Caco-2 (cell line): ENCODE measurements around the gene XAB2. TPM values are rescaled to one million over a fixed set of nuclear protein-coding genes. Genes with fewer than 3 reads are reported as not detected.

ENCODE experiments used
- BruUV-seq: library from RNA; stranded (reverse); fragments of 400-500 nt; replicated peaks from 2 replicates; lab custom pipeline; 2021; lab: Mats Ljungman, UMichigan
- CTCF ChIA-PET: fragments of 300-600 bp; sonication (Branson Sonifier 250); formaldehyde crosslinking; loops from one replicate; lab custom pipeline; 2022; ENCODE audit warnings: antibody characterized with exemption; lab: Charles Lee
- POLR2A ChIA-PET: fragments of 300-600 bp; sonication (Branson Sonifier 250); formaldehyde crosslinking; loops from one replicate; lab custom pipeline; 2022; ENCODE audit warnings: antibody characterized with exemption; lab: Charles Lee
- DNase-seq, 2 experiments: peaks; one replicate each; pipeline versions ENCODE4 v3.0.0 to v3.0.0-alpha.2; 2020 to 2022
- H3K27me3 ChIP-seq: replicated peaks from 2 replicates; pipeline ENCODE4 v1.6.0; 2011; ENCODE audit warnings: low read length; ENCODE audit not compliant: control insufficient read depth, insufficient read depth
- H3K36me3 ChIP-seq: 2 replicates; pipeline ENCODE4 v1.5.1; 2011; ENCODE audit warnings: low read length; ENCODE audit not compliant: control insufficient read depth, insufficient read depth
- H3K4me1 ChIP-seq: fragments of 250-450 bp; sonication (Bioruptor Pico); 2 replicates; pipeline ENCODE4 v1.5.1; 2020; ENCODE audit warnings: mild to moderate bottlenecking
- H3K4me3 ChIP-seq: 2 replicates; pipeline ENCODE4 v1.5.1; 2011; ENCODE audit warnings: low read depth, mild to moderate bottlenecking, control low read depth, low read length
- H3K9me3 ChIP-seq: fragments of 250-450 bp; sonication (Bioruptor Pico); 2 replicates; pipeline ENCODE4 v1.5.1; 2020; ENCODE audit warnings: mild to moderate bottlenecking, moderate library complexity
- H3K27ac Mint-ChIP-seq: one replicate; pipeline ENCODE4 v1.8.0; 2022; ENCODE audit warnings: mixed read lengths; ENCODE audit not compliant: unreplicated experiment
- H3K27me3 Mint-ChIP-seq: one replicate; pipeline ENCODE4 v1.8.0; 2022; ENCODE audit warnings: mixed read lengths; ENCODE audit not compliant: insufficient read depth, unreplicated experiment
- H3K36me3 Mint-ChIP-seq: one replicate; pipeline ENCODE4 v1.8.0; 2022; ENCODE audit warnings: mild to moderate bottlenecking, mixed read lengths; ENCODE audit not compliant: insufficient read depth, unreplicated experiment
- H3K4me1 Mint-ChIP-seq: one replicate; pipeline ENCODE4 v1.8.0; 2022; ENCODE audit warnings: low read depth, mixed read lengths; ENCODE audit not compliant: unreplicated experiment
- H3K4me3 Mint-ChIP-seq: one replicate; pipeline ENCODE4 v1.8.0; 2022; ENCODE audit warnings: mild to moderate bottlenecking, moderate library complexity, mixed read lengths; ENCODE audit not compliant: unreplicated experiment
- H3K9me3 Mint-ChIP-seq: one replicate; pipeline ENCODE4 v1.8.0; 2022; ENCODE audit warnings: mixed read lengths; ENCODE audit not compliant: unreplicated experiment
- CTCF ChIP-seq, 2 experiments: fragments of 200-600 bp in 1 of 2; IDR thresholded peaks; 1 replicate in 1 of 2; 2 replicates in 1 of 2; pipeline versions ENCODE4 v1.5.1 to v1.8.0; 2011 to 2022; ENCODE audit warnings: antibody characterized with exemption in 1 of 2, control low read depth in 1 of 2, inconsistent platforms in 1 of 2, low read depth in 1 of 2, low read length in 1 of 2, mild to moderate bottlenecking in 1 of 2, moderate library complexity in 1 of 2; ENCODE audit not compliant: insufficient read depth in 1 of 2, severe bottlenecking in 1 of 2, unreplicated experiment in 1 of 2
- intact Hi-C: fragments of 100-400 bp; cut with micrococcal nuclease; formaldehyde crosslinking; loops from one replicate; pipeline ENCODE4 v1.10.0; 2022; ENCODE audit not compliant: unreplicated experiment
- microRNA-seq: library from miRNA; unstranded; fragments of <30 nt; microRNA quantifications from one replicate; pipeline ENCODE4 v1.2.0, GENCODE V29; 2022
- total RNA-seq: library from RNA; stranded (reverse); gene quantifications from 2 replicates; pipeline ENCODE4 v1.2.3, GENCODE V29; 2022

Gene XAB2
- total RNA-seq, 1 experiment from 2014 or later: 44.7 TPM

GRCh38 chr19:7575434-7576040 lies 53.8 kb downstream of the XAB2 start:
- intact Hi-C loops: no loop called here
- no peaks in the 10 kb centered on the region for H3K4me1 ChIP-seq
- Mint-ChIP-seq H3K4me1 (no peaks in the 10 kb centered on the region), H3K36me3 (no peaks in the 10 kb centered on the region), H3K9me3 (no peaks in the 10 kb centered on the region), H3K27ac (no peak overlapping the region), H3K4me3 (no peak overlapping the region), H3K27me3 (peaks cover 11% of the 10 kb centered on the region)
- ChIA-PET POLR2A (no interaction called here), CTCF (no interaction called here)
- H3K36me3 ChIP-seq: no peaks in the 10 kb centered on the region
- TF ChIP-seq CTCF (IDR thresholded peaks at IDR 0.05; ENCODE audit: insufficient read depth in 1 of 2, low read depth in 1 of 2, low read length in 1 of 2, severe bottlenecking in 1 of 2, unreplicated experiment in 1 of 2): no peak
- H3K9me3 ChIP-seq: no peaks in the 10 kb centered on the region
- H3K4me3 ChIP-seq: no peak overlapping the region
- H3K27me3 ChIP-seq: no peaks in the 10 kb centered on the region
- BruUV-seq: no TSS peak
- DNase-seq: peak in 1 of 2 experiments; percentile 30

GRCh38 chr19:7570761-7571160 lies 58.6 kb downstream of the XAB2 start:
- Mint-ChIP-seq H3K9me3 (no peaks in the 10 kb centered on the region), H3K36me3 (no peaks in the 10 kb centered on the region), H3K4me1 (no peaks in the 10 kb centered on the region), H3K27ac (no peak overlapping the region), H3K27me3 (peaks cover 2% of the 10 kb centered on the region), H3K4me3 (no peak overlapping the region)
- no peak for DNase-seq
- no peak for TF ChIP-seq CTCF (IDR thresholded peaks at IDR 0.05; ENCODE audit: insufficient read depth in 1 of 2, low read depth in 1 of 2, low read length in 1 of 2, severe bottlenecking in 1 of 2, unreplicated experiment in 1 of 2)
- no peaks in the 10 kb centered on the region for H3K9me3 ChIP-seq
- no peaks in the 10 kb centered on the region for H3K4me1 ChIP-seq
- intact Hi-C loops: no loop called here
- ChIA-PET CTCF (interaction anchor here (1.1 kb wide), 1 partner anchor 110 kb away, joined by 3 read pairs; the partner anchor contains the start of gene TRAPPC5), POLR2A (no interaction called here)
- no TSS peak for BruUV-seq
- no peaks in the 10 kb centered on the region for H3K27me3 ChIP-seq
- no peak overlapping the region for H3K4me3 ChIP-seq
- H3K36me3 ChIP-seq: no peaks in the 10 kb centered on the region

Small RNA genes lying within 50 kb of the gene (microRNA-seq; reads per million reads assigned to microRNA genes)
- gene MIR6792: 2.2 reads per million, percentile 10 among the genes with 10 or more reads in this experiment

Other genes starting within 250 kb of the XAB2 start
- gene PEX11G, start 140.5 kb downstream of the XAB2 start, total RNA-seq: 3.9 TPM in 2 replicates
- 29.4 TPM in 2 replicates for gene ZNF358, start 113.4 kb downstream of the XAB2 start, total RNA-seq
- 16.1 and 16.2 TPM in 2 replicates for gene MCOLN1, start 106.9 kb downstream of the XAB2 start, total RNA-seq
- 67.6 and 79.2 TPM in 2 replicates for gene PNPLA6, start 93.8 kb downstream of the XAB2 start, total RNA-seq
- 60.5 and 61.6 TPM in 2 replicates for gene CAMSAP3, start 33.7 kb downstream of the XAB2 start, total RNA-seq
- gene PET100, start 248 bp upstream of the XAB2 start, total RNA-seq: 138 and 139 TPM in 2 replicates
- gene PCP2, start 4.2 kb upstream of the XAB2 start, total RNA-seq: 0.88 and 1.9 TPM in 2 replicates
- gene STXBP2, start 7.6 kb upstream of the XAB2 start, total RNA-seq: 113 and 125 TPM in 2 replicates
- gene RETN, start 39.5 kb upstream of the XAB2 start, total RNA-seq: not detected in 2 replicates
- not detected in 2 replicates for gene MCEMP1, start 47.5 kb upstream of the XAB2 start, total RNA-seq
- 80.3 and 83.4 TPM in 2 replicates for gene TRAPPC5, start 51.3 kb upstream of the XAB2 start, total RNA-seq
- not detected in 2 replicates for gene FCER2, start 72.6 kb upstream of the XAB2 start, total RNA-seq
- gene CLEC4G, start 102.6 kb upstream of the XAB2 start, total RNA-seq: not detected in 2 replicates
- not detected in 2 replicates for gene CD209, start 118.0 kb upstream of the XAB2 start, total RNA-seq
- not detected in 2 replicates for gene CLEC4M, start 133.7 kb upstream of the XAB2 start, total RNA-seq
- gene EVI5L, start 200.7 kb upstream of the XAB2 start, total RNA-seq: 6.5 and 9.8 TPM in 2 replicates
- gene PRR36, start 244.8 kb upstream of the XAB2 start, total RNA-seq: 3.7 and 4.4 TPM in 2 replicates